Measurements from ENCODE around the gene BCL2L12.

The BCL2L12 gene

GRCh38 chr19:49658566-49659442 is 6.9 kb upstream of the BCL2L12 start:
- ATAC-seq: no peak
- TF ChIP-seq CSDC2 (CRISPR knock-in tag; IDR thresholded peaks at IDR 0.05) (no peak), ESRRG (CRISPR knock-in tag; IDR thresholded peaks at IDR 0.05) (no peak)

GRCh38 chr19:49660338-49660961 is 5.3 kb upstream of the BCL2L12 start:
- ATAC-seq: no peak
- TF ChIP-seq ESRRG (CRISPR knock-in tag; IDR thresholded peaks at IDR 0.05) (no peak), CSDC2 (CRISPR knock-in tag; IDR thresholded peaks at IDR 0.05) (no peak), ZC3H10 (CRISPR knock-in tag; IDR thresholded peaks at IDR 0.05) (no peak), ISL1 (CRISPR knock-in tag; IDR thresholded peaks at IDR 0.05) (no peak), ZNF70 (CRISPR knock-in tag; IDR thresholded peaks at IDR 0.05) (no peak), ZFP30 (CRISPR knock-in tag; IDR thresholded peaks at IDR 0.05) (no peak), RARB (CRISPR knock-in tag; IDR thresholded peaks at IDR 0.05) (no peak)
- TF ChIP-seq, protein P1, sequence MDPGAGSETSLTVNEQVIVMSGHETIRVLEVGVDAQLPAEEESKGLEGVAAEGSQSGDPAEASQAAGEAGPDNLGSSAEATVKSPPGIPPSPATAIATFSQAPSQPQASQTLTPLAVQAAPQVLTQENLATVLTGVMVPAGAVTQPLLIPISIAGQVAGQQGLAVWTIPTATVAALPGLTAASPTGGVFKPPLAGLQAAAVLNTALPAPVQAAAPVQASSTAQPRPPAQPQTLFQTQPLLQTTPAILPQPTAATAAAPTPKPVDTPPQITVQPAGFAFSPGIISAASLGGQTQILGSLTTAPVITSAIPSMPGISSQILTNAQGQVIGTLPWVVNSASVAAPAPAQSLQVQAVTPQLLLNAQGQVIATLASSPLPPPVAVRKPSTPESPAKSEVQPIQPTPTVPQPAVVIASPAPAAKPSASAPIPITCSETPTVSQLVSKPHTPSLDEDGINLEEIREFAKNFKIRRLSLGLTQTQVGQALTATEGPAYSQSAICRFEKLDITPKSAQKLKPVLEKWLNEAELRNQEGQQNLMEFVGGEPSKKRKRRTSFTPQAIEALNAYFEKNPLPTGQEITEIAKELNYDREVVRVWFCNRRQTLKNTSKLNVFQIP (CRISPR knock-in tag; IDR thresholded peaks at IDR 0.05; ENCODE audit: borderline replicate concordance, low read depth): no peak
- TF ChIP-seq, protein P2, sequence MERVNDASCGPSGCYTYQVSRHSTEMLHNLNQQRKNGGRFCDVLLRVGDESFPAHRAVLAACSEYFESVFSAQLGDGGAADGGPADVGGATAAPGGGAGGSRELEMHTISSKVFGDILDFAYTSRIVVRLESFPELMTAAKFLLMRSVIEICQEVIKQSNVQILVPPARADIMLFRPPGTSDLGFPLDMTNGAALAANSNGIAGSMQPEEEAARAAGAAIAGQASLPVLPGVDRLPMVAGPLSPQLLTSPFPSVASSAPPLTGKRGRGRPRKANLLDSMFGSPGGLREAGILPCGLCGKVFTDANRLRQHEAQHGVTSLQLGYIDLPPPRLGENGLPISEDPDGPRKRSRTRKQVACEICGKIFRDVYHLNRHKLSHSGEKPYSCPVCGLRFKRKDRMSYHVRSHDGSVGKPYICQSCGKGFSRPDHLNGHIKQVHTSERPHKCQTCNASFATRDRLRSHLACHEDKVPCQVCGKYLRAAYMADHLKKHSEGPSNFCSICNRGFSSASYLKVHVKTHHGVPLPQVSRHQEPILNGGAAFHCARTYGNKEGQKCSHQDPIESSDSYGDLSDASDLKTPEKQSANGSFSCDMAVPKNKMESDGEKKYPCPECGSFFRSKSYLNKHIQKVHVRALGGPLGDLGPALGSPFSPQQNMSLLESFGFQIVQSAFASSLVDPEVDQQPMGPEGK (CRISPR knock-in tag; IDR thresholded peaks at IDR 0.05; ENCODE audit: borderline replicate concordance): no peak

GRCh38 chr19:49662011-49662410 is 3.7 kb upstream of the BCL2L12 start:
- no peak for ATAC-seq
- TF ChIP-seq CREB5 (CRISPR knock-in tag; IDR thresholded peaks at IDR 0.05; ENCODE audit: low read depth) (no peak), PPARA (CRISPR knock-in tag; IDR thresholded peaks at IDR 0.05; ENCODE audit: borderline replicate concordance) (no peak), GLIS3 (CRISPR knock-in tag; IDR thresholded peaks at IDR 0.05) (no peak), TCF4 (CRISPR knock-in tag; IDR thresholded peaks at IDR 0.05; ENCODE audit: borderline replicate concordance) (no peak), ZNF8 (CRISPR knock-in tag; IDR thresholded peaks at IDR 0.05) (no peak), ZFP30 (CRISPR knock-in tag; IDR thresholded peaks at IDR 0.05) (no peak)
- TF ChIP-seq, protein P3, sequence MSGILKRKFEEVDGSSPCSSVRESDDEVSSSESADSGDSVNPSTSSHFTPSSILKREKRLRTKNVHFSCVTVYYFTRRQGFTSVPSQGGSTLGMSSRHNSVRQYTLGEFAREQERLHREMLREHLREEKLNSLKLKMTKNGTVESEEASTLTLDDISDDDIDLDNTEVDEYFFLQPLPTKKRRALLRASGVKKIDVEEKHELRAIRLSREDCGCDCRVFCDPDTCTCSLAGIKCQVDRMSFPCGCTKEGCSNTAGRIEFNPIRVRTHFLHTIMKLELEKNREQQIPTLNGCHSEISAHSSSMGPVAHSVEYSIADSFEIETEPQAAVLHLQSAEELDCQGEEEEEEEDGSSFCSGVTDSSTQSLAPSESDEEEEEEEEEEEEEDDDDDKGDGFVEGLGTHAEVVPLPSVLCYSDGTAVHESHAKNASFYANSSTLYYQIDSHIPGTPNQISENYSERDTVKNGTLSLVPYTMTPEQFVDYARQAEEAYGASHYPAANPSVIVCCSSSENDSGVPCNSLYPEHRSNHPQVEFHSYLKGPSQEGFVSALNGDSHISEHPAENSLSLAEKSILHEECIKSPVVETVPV (CRISPR knock-in tag; IDR thresholded peaks at IDR 0.05): no peak
- TF ChIP-seq, protein P2 (CRISPR knock-in tag; IDR thresholded peaks at IDR 0.05; ENCODE audit: borderline replicate concordance): no peak

DNA sequence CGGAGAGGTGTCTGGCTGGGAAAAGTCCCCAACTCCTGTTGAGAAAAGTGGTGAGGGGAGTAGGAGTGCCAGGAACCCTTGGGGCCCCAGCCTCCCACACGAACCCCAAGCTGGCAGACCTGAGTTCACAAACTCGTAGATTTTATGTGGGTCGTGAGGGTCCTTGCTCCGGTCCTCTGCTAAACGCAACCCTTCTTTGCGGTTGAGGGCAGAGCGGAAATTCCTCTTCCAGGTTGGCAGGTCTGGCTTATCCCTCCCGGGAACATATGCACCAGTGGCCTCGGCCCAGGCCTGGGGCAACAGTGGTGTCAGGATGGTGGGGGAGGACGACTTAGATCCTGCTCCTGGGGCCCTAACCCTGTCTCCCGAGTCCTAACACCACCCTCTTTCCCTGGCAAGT is 2.5 kb upstream of the BCL2L12 start:
- TF ChIP-seq, protein P1 (CRISPR knock-in tag; IDR thresholded peaks at IDR 0.05; ENCODE audit: borderline replicate concordance, low read depth): no peak
- TF ChIP-seq CREB5 (CRISPR knock-in tag; IDR thresholded peaks at IDR 0.05; ENCODE audit: low read depth): no peak
- no peak for TF ChIP-seq TCF4 (CRISPR knock-in tag; IDR thresholded peaks at IDR 0.05; ENCODE audit: borderline replicate concordance)
- TF ChIP-seq TOX (CRISPR knock-in tag; IDR thresholded peaks at IDR 0.05; ENCODE audit: borderline replicate concordance): no peak
- no peak for TF ChIP-seq OSR1 (CRISPR knock-in tag; IDR thresholded peaks at IDR 0.05)
- no peak for TF ChIP-seq ZFP3 (CRISPR knock-in tag; IDR thresholded peaks at IDR 0.05)
- no peak for TF ChIP-seq ZNF565 (CRISPR knock-in tag; conservative IDR thresholded peaks at IDR 0.05; ENCODE audit: low read depth)
- TF ChIP-seq BACH2 (CRISPR knock-in tag; IDR thresholded peaks at IDR 0.05; ENCODE audit: borderline replicate concordance): no peak
- TF ChIP-seq, protein P2 (CRISPR knock-in tag; IDR thresholded peaks at IDR 0.05; ENCODE audit: borderline replicate concordance): no peak
- TF ChIP-seq ZC3H10 (CRISPR knock-in tag; IDR thresholded peaks at IDR 0.05): no peak
- TF ChIP-seq PPARA (CRISPR knock-in tag; IDR thresholded peaks at IDR 0.05; ENCODE audit: borderline replicate concordance): no peak
- no peak for TF ChIP-seq RARB (CRISPR knock-in tag; IDR thresholded peaks at IDR 0.05)
- no peak for ATAC-seq
